Measurements from ENCODE around the gene HEG1.
A peak's percentile ranks its signal among the peaks of the same experiment; 100 is the strongest.

HEG1 gene

DNA sequence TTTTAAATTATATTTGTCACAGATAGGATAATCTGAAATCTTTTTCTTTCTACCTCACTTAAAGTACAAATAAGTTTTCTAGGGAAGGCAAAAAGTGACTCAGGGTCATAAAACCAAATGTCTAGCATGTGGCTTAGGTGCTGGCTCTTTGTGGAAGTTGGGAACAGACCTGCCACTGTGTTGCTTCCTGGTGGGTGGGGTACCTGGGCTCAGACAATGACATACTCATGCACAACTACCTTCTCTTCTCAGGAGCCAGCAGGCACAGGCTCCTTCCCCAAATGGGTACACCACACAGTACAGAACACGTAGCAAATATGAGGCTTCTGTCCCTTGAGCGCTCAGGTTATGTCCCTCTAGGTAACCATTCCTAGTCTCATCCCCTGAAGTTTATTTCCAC lies 81.1 kb downstream of the HEG1 start:
- FAIRE-seq (no peak), DNase-seq (ENCODE audit: insufficient read length) (no peak)
- no peak for TF ChIP-seq POLR2A (IDR thresholded peaks at IDR 0.05; ENCODE audit: low read depth, low read length)
- no peak for TF ChIP-seq POLR2AphosphoS5 (IDR thresholded peaks at IDR 0.05; ENCODE audit: low read depth, low read length)
- TF ChIP-seq TAF1 (IDR thresholded peaks at IDR 0.05; ENCODE audit: borderline replicate concordance, low read depth, low read length): no peak

DNA sequence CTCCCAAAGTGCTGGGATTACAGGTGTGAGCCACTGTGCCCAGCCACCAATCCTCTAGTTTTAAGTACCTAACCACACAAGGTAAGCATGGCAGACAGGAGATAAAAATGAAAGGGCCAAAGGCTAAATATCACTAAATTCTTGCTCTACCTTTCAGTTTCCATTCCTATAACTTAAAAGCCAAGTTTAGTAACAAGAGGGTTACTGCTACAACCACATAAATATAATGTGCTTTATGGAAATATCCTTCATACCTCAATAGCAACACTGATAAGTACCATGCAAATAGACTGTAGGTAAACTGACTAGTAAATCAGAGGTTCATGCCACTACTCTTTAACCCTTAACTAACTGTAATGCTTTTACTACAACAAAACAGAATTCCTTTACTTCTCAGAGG lies 82.5 kb downstream of the HEG1 start:
- FAIRE-seq (no peak), DNase-seq (ENCODE audit: insufficient read length) (no peak)
- no peak for TF ChIP-seq POLR2AphosphoS5 (IDR thresholded peaks at IDR 0.05; ENCODE audit: low read depth, low read length)
- no peak for TF ChIP-seq POLR2A (IDR thresholded peaks at IDR 0.05; ENCODE audit: low read depth, low read length)
- TF ChIP-seq TAF1 (IDR thresholded peaks at IDR 0.05; ENCODE audit: borderline replicate concordance, low read depth, low read length): no peak

DNA sequence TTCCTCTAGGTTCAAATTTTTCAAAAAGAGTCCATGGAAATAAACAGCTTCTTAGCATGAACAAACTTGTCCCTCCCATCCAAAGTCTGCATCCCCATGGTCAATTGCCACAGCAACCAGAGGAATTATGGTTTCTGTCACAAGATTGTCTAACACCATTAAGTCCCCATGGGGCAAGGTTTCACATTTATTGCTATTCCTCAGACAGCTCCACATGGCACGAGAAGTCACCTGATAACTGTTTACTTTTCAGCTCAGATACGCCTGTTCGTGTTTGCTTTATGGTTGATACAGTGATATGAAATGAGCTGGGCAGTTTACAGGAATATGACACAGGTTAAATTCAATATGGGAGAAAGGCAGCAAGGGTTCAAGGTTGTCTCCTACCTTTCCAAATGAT lies 83.3 kb downstream of the HEG1 start:
- no peak for DNase-seq (ENCODE audit: insufficient read length)
- no peak for FAIRE-seq
- TF ChIP-seq TAF1 (IDR thresholded peaks at IDR 0.05; ENCODE audit: borderline replicate concordance, low read depth, low read length): no peak
- TF ChIP-seq POLR2A (IDR thresholded peaks at IDR 0.05; ENCODE audit: low read depth, low read length): no peak
- no peak for TF ChIP-seq POLR2AphosphoS5 (IDR thresholded peaks at IDR 0.05; ENCODE audit: low read depth, low read length)

DNA sequence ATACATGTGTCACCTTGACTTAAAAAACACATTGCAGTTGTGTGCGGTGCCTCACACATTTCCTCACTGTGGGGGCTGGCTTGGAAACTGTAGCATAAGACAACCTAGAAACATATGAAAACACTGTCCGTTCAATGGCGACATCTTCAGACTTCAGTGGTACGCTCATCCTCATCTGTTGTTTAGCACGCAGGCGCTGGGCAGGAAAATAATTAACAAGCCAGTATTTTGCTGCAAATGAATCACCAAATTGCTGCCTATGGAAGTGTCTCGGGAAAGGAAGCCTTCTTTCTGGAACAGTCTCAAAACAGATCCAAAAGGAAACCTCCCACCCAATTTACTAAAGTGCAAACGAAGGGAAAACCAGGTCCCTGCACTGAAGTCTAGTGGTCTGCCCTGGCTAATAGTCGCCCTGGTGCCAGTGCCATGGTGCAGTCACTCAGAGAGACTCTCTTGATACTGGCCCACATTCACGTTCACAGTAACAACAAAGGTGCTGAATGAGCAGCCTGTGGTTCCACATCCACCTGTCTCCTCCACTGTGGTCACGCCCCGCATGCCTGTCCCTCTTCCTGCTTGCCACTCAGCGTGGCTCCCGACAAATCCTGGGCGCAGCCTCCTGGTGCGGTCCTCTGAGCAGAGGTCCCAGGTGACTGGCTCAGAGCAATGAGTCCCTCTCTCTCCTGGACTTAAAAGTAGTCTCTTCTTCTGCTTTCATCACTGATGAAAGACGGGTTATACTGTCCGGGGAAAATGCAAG lies 85.7 kb downstream of the HEG1 start:
- TF ChIP-seq POLR2A (IDR thresholded peaks at IDR 0.05; ENCODE audit: low read depth, low read length): no peak
- TF ChIP-seq TAF1 (IDR thresholded peaks at IDR 0.05; ENCODE audit: borderline replicate concordance, low read depth, low read length): no peak
- no peak for TF ChIP-seq POLR2AphosphoS5 (IDR thresholded peaks at IDR 0.05; ENCODE audit: low read depth, low read length)
- no peak for DNase-seq (ENCODE audit: insufficient read length)
- no peak for FAIRE-seq

DNA sequence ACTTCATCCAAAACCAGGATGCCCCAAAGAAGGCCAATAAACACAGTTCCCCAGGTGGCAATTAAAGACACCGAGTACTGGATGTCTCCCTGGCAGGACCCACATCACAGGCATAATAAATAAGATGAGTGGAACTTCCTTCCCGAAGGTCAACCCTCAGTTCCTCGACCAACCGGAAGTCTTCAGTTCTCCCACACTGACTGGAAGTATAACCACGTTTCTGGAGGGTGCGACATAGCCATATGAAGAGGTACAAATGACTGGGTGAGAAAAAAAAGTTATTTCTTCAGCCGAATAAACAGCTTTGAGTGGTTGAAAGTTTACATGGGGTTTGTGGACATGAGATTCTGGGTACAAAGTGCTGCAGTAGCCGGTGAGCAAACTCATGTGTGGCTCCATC lies 86.6 kb downstream of the HEG1 start:
- TF ChIP-seq TAF1 (IDR thresholded peaks at IDR 0.05; ENCODE audit: borderline replicate concordance, low read depth, low read length) (no peak), POLR2AphosphoS5 (IDR thresholded peaks at IDR 0.05; ENCODE audit: low read depth, low read length) (no peak), POLR2A (IDR thresholded peaks at IDR 0.05; ENCODE audit: low read depth, low read length) (no peak)
- DNase-seq (ENCODE audit: insufficient read length) (no peak), FAIRE-seq (no peak)

DNA sequence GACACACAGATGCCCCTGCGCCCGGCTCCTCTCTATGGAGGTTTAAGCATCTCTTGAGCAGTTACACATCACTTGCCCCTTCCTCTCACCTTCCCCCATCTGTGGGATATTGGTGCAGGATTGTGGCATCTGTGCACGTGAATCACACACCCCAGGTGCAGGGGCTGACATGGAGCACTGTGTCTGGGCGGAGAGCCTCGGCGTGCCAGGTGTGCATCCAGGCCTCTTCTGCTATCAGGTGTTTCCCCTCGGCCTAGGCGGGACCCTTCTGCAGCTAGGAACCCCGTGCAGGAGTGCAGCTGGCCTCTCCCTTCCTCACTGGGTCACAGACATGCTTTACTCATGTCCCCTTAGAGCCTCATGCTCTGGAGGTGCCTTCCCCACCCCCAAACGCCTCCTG lies 87.8 kb downstream of the HEG1 start:
- FAIRE-seq (no peak), DNase-seq (ENCODE audit: insufficient read length) (no peak)
- TF ChIP-seq TAF1 (IDR thresholded peaks at IDR 0.05; ENCODE audit: borderline replicate concordance, low read depth, low read length) (no peak), POLR2AphosphoS5 (IDR thresholded peaks at IDR 0.05; ENCODE audit: low read depth, low read length) (no peak), POLR2A (IDR thresholded peaks at IDR 0.05; ENCODE audit: low read depth, low read length) (0 out of 2 replicates have a peak, but pooled peaks have one; percentile 22)

DNA sequence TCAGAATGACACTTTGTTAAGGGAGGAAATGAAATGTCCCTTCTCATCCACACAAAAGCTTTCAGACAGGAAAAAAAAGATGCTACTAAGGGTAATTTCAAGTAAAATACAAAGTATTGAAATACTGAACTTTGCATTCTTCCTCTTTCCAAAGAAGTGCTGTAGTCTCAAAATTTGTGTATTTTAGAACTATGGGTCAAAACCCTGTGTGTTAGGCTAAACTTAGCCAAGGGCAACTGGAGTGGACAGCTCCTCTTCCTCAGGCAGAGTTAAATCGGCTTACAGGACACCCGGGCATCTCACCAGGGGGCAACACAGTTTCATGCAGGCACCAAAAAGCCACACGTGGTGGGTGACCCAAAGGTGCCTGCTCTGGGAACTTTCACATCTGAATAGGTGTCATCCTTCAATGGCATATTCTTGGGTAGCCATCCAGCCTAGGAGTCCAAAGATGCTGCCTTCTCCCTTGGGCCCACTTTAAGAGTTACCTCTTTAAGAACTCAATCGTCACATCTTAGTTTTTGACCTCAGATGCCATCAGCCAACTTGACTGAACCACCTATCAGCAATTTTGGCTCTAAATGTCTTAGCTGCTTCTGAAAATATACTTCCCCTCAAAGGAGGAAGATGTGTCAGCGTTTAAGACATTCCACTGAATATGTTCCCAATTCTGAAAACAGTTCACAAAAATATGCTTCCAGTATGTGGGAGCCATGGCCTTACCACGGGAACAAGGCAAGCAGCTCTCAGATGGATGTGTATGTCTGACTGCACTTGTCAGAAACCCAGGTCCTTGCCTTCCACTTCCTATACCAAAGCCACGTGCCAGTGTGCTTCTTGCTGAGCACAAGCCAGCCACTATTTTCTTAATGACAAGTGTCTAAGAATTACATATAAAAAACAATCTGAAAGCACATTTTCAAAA lies 89.0 kb downstream of the HEG1 start:
- TF ChIP-seq TAF1 (IDR thresholded peaks at IDR 0.05; ENCODE audit: borderline replicate concordance, low read depth, low read length) (no peak), POLR2AphosphoS5 (IDR thresholded peaks at IDR 0.05; ENCODE audit: low read depth, low read length) (no peak), POLR2A (IDR thresholded peaks at IDR 0.05; ENCODE audit: low read depth, low read length) (no peak)
- DNase-seq (ENCODE audit: insufficient read length): no peak
- no peak for FAIRE-seq

DNA sequence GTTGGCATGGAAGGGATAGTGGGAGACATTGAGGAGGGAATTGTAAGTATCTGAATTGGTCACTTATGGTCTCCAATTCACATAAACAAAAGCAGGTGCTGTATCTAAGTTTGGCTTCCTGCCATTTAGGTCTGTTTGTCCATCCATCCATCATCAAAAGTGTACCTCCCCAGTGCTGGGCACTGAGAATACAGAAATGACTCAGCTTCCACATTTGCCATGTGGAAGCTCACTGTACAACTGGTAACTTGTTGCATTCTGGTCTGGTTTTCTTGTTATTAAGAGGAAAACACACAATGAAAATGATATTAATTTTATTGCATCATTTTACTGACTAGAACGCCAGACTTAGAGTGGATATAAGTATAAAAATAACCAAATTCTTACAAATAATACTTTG lies 90.4 kb downstream of the HEG1 start:
- no peak for TF ChIP-seq TAF1 (IDR thresholded peaks at IDR 0.05; ENCODE audit: borderline replicate concordance, low read depth, low read length)
- FAIRE-seq (no peak), DNase-seq (ENCODE audit: insufficient read length) (no peak)

DNA sequence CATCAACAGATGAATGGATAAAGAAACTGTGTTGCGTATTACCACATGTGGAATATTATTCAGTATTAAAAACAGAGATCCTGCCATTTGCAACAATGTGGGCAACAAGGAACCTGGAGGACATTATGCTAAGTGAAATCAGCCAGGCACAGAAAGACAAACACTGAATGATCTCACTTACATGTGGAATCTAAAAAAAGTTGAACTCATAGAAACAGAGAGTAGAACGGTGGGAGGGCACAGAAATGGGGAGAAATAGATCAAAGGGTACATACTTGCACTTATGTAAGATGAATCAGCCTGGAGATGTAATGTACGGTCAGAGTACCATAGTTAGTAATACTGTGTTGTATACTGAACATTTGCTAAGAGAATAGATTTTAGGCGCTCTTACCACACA lies 91.4 kb downstream of the HEG1 start:
- no peak for DNase-seq (ENCODE audit: insufficient read length)
- FAIRE-seq: no peak
- TF ChIP-seq POLR2A (IDR thresholded peaks at IDR 0.05; ENCODE audit: low read depth, low read length) (no peak), POLR2AphosphoS5 (IDR thresholded peaks at IDR 0.05; ENCODE audit: low read depth, low read length) (no peak), TAF1 (IDR thresholded peaks at IDR 0.05; ENCODE audit: borderline replicate concordance, low read depth, low read length) (no peak)

DNA sequence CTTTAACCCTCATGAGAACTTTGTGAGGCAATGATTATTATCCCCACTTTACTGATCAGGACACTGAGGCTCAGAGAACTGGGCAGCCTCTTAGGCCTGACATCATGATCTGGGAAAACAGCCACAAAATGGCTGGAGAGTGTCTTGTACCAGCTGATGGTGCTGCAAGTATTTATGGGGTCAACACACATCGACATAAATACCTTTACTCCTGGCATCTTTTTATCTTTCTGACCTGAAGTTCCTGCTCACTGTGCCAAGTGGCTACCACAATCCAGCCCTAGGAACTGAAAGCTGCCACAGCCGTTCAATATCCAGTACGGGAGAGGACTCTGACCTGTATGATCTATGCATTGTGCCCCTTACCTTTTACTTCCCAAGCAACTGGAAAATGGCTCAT lies 92.0 kb downstream of the HEG1 start:
- TF ChIP-seq POLR2AphosphoS5 (IDR thresholded peaks at IDR 0.05; ENCODE audit: low read depth, low read length): no peak
- TF ChIP-seq POLR2A (IDR thresholded peaks at IDR 0.05; ENCODE audit: low read depth, low read length): no peak
- TF ChIP-seq TAF1 (IDR thresholded peaks at IDR 0.05; ENCODE audit: borderline replicate concordance, low read depth, low read length): no peak
- DNase-seq (ENCODE audit: insufficient read length) (no peak), FAIRE-seq (no peak)

DNA sequence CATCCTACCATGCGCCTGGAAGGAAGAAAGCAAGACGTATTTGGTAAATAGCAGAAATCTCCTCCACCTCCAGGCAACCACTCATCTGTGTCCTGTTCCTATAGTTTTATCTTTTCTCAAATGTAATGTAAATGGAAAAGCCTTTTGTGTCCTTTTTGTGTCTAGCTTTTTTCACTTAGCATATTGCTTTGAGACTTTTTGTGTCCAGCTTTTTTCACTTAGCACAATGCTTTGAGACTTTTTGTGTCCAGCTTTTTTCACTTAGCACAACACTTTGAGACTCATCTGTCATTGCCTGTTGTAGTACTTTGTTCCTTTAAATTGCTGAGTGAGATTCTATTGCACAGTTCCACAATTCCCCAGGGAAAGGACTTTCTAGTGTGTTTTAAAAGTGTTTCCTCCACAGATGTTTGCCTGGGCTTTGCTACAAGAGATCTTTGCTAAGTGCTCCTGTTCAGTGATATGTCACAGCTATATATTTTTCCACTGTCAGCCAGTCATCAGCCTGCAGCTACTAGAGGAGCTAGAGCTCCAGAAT lies 93.3 kb downstream of the HEG1 start:
- FAIRE-seq (no peak), DNase-seq (ENCODE audit: insufficient read length) (no peak)
- TF ChIP-seq TAF1 (IDR thresholded peaks at IDR 0.05; ENCODE audit: borderline replicate concordance, low read depth, low read length): no peak
- TF ChIP-seq POLR2A (IDR thresholded peaks at IDR 0.05; ENCODE audit: low read depth, low read length): no peak
- no peak for TF ChIP-seq POLR2AphosphoS5 (IDR thresholded peaks at IDR 0.05; ENCODE audit: low read depth, low read length)
